Breast epithelium (tissue), 3 donors: ENCODE results near the gene FAF1.

Source experiments
- CTCF ChIP-seq, 3 donors: fragments of 450-650 bp; IDR thresholded peaks; one replicate each; pipeline ENCODE4 v1.5.1; 2016 to 2017; ENCODE audit warnings: antibody characterized with exemption in 3 of 3, mild to moderate bottlenecking in 3 of 3, moderate library complexity in 3 of 3
- POLR2A ChIP-seq: fragments of 450-650 bp; IDR thresholded peaks from one replicate; pipeline ENCODE4 v1.6.1; 2016; ENCODE audit warnings: antibody characterized with exemption, mild to moderate bottlenecking, moderate library complexity
- POLR2AphosphoS5 ChIP-seq, 3 donors: sonication (generic); formaldehyde crosslinking; IDR thresholded peaks; one replicate each; pipeline ENCODE4 v1.6.1; 2017; ENCODE audit warnings: antibody characterized with exemption in 3 of 3

GRCh38 chr1:50959303-50959912 is 659 bp downstream of the FAF1 start:
- TF ChIP-seq CTCF (IDR thresholded peaks at IDR 0.05) (no peak), POLR2A (no peak), POLR2AphosphoS5 (IDR thresholded peaks at IDR 0.05) (no peak)
